EL (cell line): Measurements from ENCODE around the gene IFI27L2.

Source experiments
- DNase-seq: peaks from one replicate; pipeline ENCODE4 v3.0.0-alpha.2; 2016

The IFI27L2 gene

DNA sequence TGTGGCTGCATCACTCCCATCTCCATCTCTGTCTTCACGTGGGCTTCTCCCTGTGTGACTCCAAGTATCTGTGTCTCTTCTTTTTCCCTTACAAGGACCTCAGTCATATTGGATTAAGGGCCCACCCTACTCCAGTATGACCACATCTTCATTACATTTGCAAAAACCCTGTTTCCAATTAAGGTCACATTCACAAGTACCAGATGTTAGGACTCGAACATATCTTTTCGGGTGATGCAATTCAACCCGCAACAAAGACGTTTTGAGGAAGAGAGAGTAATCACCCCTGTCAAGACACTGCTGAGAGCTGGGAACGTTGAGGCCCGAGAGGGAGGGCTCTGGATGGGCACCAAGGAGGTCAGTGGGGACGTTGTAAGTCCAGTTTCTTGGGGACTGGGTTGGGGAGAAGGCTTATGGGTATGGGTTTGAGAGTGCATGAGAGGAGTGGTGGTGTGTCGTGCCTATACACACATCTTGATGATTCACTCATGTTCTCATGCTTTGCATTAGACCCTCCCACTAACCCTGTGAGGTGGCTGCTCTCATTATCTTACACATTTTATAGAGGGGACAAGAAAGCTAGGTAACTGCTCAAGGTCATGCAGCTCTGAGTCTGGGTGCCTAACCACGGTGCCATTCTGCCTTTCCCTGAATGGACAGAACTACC is 30.9 kb downstream of the IFI27L2 start:
- DNase-seq, result no peak

DNA sequence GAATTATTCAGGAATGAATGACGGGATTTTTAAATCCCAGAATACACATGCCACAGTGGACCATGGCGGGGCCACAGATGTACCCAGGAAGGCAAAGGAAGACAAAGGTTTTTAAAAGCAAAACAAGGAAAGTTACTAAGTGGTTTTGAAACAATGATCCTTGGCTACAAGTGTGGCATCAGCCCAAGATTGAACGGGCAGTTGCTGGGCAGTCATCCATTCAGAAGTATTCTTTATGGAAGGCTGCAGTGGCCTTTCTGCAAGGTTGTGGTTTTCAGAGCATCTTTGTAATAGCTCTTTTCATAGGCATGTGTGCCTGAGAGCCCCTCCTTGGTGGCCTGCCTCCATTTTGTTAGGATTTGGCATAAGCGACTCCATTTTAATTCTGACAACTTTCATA is 32.3 kb downstream of the IFI27L2 start:
- no peak for DNase-seq

DNA sequence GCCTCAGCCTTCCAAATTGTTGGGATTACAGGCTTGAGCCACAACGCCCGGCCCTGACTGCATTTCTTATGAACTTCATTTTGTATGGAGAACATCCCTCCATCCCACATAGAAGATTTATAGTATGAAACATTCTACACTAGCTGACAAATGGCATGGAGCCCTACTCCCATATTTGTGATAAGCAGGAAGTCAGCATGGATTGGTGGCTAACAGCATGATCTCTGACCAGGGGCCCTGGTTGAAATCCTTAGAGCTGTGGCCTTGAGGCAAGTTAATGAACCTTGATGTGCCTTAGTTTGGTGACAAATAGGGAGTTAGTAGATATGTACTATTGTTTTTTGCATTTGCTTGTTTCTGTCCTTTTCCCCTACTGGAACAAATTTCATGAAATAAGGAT is 36.0 kb downstream of the IFI27L2 start:
- DNase-seq, result no peak

- DNase-seq, result peak; percentile 72
Measured at GRCh38 chr14:94089479-94089878, 39.9 kb downstream of the IFI27L2 start.

GRCh38 chr14:94088516-94088915 is 40.9 kb downstream of the IFI27L2 start:
- peak; percentile 67 for DNase-seq

GRCh38 chr14:94087891-94088290 is 41.5 kb downstream of the IFI27L2 start:
- no peak for DNase-seq

GRCh38 chr14:94081386-94081820 is 48.0 kb downstream of the IFI27L2 start:
- no peak for DNase-seq

GRCh38 chr14:94080621-94081385 is 48.6 kb downstream of the IFI27L2 start, which contains the start of the genes DDX24 and IFI27L1:
Gene DDX24, minus strand, starts transcription at chr14:94081202. Its CDS starts 1,460 bp downstream, at chr14:94079742.
Gene IFI27L1, plus strand, starts transcription at chr14:94081310. Its CDS starts 15,628 bp downstream, at chr14:94096938.
- DNase-seq, result peak; percentile 96

DNA sequence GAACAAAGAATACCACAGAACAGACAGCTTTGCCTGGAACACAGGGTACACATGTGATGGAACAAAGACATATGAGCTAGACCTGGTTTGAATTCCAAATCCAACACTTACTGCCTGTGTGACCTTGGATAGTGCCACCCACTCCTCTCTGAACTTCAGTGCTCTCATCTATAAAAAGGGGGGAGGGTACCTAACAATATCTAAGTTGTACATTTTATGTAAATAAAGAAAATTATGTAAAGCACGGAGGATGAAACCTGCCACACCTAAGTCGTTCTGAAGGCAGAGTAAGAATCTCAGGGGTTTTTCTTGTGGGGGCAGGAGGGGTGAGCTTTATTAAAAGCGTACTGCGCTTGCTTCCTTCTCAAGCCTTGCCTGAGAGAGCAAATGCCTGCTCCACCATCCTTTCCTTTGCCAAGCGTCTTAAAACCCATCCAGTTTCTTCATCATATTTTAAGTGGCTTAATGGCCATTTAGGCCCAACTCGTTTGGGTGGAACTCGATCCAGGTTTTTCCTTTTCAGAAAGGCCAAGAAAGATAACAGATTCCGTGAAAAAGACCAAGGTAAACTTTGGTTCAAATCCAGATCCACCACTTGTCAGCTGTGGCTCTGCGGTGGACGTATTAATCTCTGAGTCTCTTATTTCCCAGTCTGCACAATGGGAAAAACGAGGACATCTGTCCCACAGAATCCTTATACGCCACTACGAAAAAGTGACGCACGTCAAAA is 49.3 kb downstream of the IFI27L2 start:
- peak; percentile 58 for DNase-seq

DNA sequence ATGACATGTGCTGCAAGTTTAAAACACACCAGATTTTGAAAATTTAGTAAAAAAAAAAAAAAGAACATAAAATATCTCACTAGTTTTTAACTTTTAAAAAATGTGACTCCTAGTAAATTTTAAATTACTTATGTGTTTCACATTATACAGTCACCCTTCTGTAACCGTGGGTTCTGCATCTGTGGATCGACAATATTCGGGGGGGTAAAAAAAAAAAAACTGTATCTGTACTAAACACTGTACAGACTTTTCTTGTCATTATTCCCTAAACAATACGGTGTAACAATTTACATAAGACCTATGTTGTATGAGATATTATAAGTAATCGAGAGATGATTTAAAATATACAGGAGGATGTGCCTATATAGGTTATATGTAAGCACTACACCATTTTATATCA is 51.6 kb downstream of the IFI27L2 start:
- no peak for DNase-seq
